Keratinocyte (primary cell): Measurements from ENCODE around the gene UTS2B. TPM values are rescaled to one million over a fixed set of nuclear protein-coding genes. Genes with fewer than 3 reads are reported as not detected.

Source experiments
- DNase-seq: peaks from one replicate; pipeline ENCODE4 v3.0.0-alpha.2; 2011; ENCODE audit warnings: low read depth, missing footprints, low spot score
- FAIRE-seq: peaks from 2 replicates; lab custom pipeline; 2011; peaks lifted over from hg19 to GRCh38; lab: Jason Lieb, UNC
- H2AFZ ChIP-seq: 2 replicates; pipeline ENCODE4 v1.6.0; 2012; ENCODE audit warnings: low read length, control low read depth, inconsistent platforms; ENCODE audit not compliant: control insufficient read depth
- H3K27ac ChIP-seq: 2 replicates; pipeline ENCODE4 v1.5.1; 2011; ENCODE audit warnings: low read length; ENCODE audit not compliant: control insufficient read depth, insufficient read depth
- H3K27me3 ChIP-seq: 3 replicates; pipeline ENCODE4 v1.6.0; 2011; ENCODE audit warnings: low read length; ENCODE audit not compliant: control insufficient read depth, insufficient read depth; ENCODE audit errors: extremely low read depth
- H3K36me3 ChIP-seq, 2 experiments: 2 replicates in 1 of 2; 3 replicates in 1 of 2; pipeline ENCODE4 v1.5.1; 2011; ENCODE audit warnings: low read length in 2 of 2, mild to moderate bottlenecking in 1 of 2; ENCODE audit not compliant: control insufficient read depth in 2 of 2, insufficient read depth in 2 of 2; ENCODE audit errors: extremely low read depth in 1 of 2
- H3K4me1 ChIP-seq: 3 replicates; pipeline ENCODE4 v1.5.1; 2011; ENCODE audit warnings: low read length; ENCODE audit not compliant: control insufficient read depth, insufficient read depth; ENCODE audit errors: extremely low read depth
- H3K4me2 ChIP-seq: 3 replicates; pipeline ENCODE4 v1.6.0; 2011; ENCODE audit warnings: low read depth, low read length; ENCODE audit not compliant: control insufficient read depth, insufficient read depth; ENCODE audit errors: extremely low read depth
- H3K4me3 ChIP-seq, 3 experiments: fragments of 200-600 bp in 1 of 3; sonication (generic) in 1 of 3; 2 replicates in 2 of 3; 3 replicates in 1 of 3; pipeline ENCODE4 v1.5.1; 2011 to 2016; ENCODE audit warnings: low read length in 3 of 3, mild to moderate bottlenecking in 3 of 3, control low read depth in 2 of 3, inconsistent platforms in 1 of 3, low read depth in 1 of 3, mixed read lengths in 1 of 3, mixed run types in 1 of 3, moderate library complexity in 1 of 3; ENCODE audit not compliant: control insufficient read depth in 2 of 3, insufficient read depth in 2 of 3; ENCODE audit errors: extremely low read depth in 1 of 3
- H3K79me2 ChIP-seq: 2 replicates; pipeline ENCODE4 v1.6.0; 2012; ENCODE audit warnings: low read length; ENCODE audit not compliant: control insufficient read depth, insufficient read depth
- H3K9ac ChIP-seq: 3 replicates; pipeline ENCODE4 v1.6.0; 2011; ENCODE audit warnings: low read length; ENCODE audit not compliant: control insufficient read depth, insufficient read depth; ENCODE audit errors: extremely low read depth
- H3K9me1 ChIP-seq: 3 replicates; pipeline ENCODE4 v1.6.0; 2011; ENCODE audit warnings: low read length; ENCODE audit not compliant: control insufficient read depth, insufficient read depth; ENCODE audit errors: extremely low read depth
- H3K9me3 ChIP-seq: 2 replicates; pipeline ENCODE4 v1.5.1; 2012; ENCODE audit warnings: low read depth, low read length; ENCODE audit not compliant: control insufficient read depth
- H4K20me1 ChIP-seq: 3 replicates; pipeline ENCODE4 v1.6.0; 2011; ENCODE audit warnings: low read length; ENCODE audit not compliant: control insufficient read depth, insufficient read depth; ENCODE audit errors: extremely low read depth
- EZH2 ChIP-seq: IDR thresholded peaks from one replicate; pipeline ENCODE4 v1.6.1; 2012; ENCODE audit warnings: inconsistent platforms, mild to moderate bottlenecking, low read length, moderate library complexity
- dilution Hi-C: fragments of 300-500 bp; cut with MboI; formaldehyde crosslinking; loops from one replicate; pipeline ENCODE4 v1.7.0; 2020; ENCODE audit warnings: low sequenced_read_pairs; ENCODE audit not compliant: extremely low pct_ligation_motif_present
- polyA plus RNA-seq, 5 experiments: library from polyadenylated mRNA; depleted of rRNA in 3 of 5; stranded (reverse) in 3 of 5; stranded (forward) in 1 of 5; unstranded in 1 of 5; fragments of >200 nt; gene quantifications; 1 replicate in 1 of 5; 2 replicates in 3 of 5; 3 replicates in 1 of 5; pipeline versions ENCODE4 v1.2.1 to v1.2.3, GENCODE V29; 2011 to 2012; ENCODE audit warnings: missing spikeins in 2 of 5, low read depth in 1 of 5, low replicate concordance in 1 of 5
- TF ChIP-seq, protein P1 (sequence below), 3 experiments: IDR thresholded peaks in 1 of 3; conservative IDR thresholded peaks in 1 of 3; optimal IDR thresholded peaks in 1 of 3; 2 replicates in 2 of 3; 3 replicates in 1 of 3; pipeline versions ENCODE3 to v1.5.1; 2011; ENCODE audit warnings: low read length in 3 of 3, mild to moderate bottlenecking in 3 of 3, moderate library complexity in 2 of 3, control low read depth in 1 of 3, inconsistent platforms in 1 of 3; ENCODE audit not compliant: insufficient read depth in 2 of 3; ENCODE audit errors: extremely low read depth in 1 of 3

UTS2B gene
- polyA plus RNA-seq, 1 donor (not counting 4 experiments of a cell fraction or from before 2014, with no cell fraction given), result not detected

DNA sequence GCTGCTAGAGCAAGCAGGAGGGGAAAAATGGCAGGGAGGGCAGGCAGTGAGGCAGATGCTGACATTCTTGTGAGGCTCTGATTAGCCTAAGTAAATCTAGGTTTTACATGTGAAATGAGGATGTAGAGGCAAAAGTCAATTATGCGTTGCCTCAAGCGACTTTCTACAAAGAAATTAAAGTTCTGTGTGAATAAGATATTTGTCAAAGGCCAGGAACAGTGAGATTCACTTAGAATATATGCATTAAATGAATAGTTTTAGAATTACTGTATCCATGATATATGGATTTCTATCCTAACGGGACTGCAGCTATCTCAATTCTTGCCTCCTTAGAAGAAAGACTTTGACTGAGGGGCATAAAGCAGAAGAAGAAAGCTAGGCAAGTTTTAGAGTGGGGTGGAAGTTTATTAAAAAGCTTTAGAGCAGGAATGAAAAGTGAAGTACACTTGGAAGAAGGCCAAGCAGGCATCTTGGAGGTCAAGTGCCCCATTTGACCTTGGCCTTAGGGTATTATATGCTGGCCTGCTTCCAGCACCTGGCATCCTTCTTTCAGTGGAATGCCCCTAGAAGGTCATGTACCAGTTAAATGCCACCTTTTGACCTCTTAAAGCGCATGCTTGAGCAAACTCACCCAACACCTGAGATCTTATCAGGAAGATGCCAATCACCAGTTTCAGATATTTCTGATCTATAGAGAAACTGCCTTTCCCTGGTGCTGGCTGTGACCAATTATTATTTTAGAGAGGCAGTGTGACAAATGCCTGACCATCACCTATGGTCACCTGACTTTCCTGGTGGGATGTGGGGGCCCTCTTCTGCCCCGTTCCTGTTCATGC lies 93.1 kb downstream of the UTS2B start:
- dilution Hi-C loops, result no loop called here
- no peak for DNase-seq
- no peak for TF ChIP-seq EZH2
- TF ChIP-seq, protein P1, sequence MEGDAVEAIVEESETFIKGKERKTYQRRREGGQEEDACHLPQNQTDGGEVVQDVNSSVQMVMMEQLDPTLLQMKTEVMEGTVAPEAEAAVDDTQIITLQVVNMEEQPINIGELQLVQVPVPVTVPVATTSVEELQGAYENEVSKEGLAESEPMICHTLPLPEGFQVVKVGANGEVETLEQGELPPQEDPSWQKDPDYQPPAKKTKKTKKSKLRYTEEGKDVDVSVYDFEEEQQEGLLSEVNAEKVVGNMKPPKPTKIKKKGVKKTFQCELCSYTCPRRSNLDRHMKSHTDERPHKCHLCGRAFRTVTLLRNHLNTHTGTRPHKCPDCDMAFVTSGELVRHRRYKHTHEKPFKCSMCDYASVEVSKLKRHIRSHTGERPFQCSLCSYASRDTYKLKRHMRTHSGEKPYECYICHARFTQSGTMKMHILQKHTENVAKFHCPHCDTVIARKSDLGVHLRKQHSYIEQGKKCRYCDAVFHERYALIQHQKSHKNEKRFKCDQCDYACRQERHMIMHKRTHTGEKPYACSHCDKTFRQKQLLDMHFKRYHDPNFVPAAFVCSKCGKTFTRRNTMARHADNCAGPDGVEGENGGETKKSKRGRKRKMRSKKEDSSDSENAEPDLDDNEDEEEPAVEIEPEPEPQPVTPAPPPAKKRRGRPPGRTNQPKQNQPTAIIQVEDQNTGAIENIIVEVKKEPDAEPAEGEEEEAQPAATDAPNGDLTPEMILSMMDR (optimal IDR thresholded peaks at IDR 0.05 in 1 of 3, IDR thresholded peaks at IDR 0.05 in 1 of 3, conservative IDR thresholded peaks at IDR 0.05 in 1 of 3; ENCODE audit: extremely low read depth in 1 of 3, insufficient read depth in 2 of 3, low read length in 3 of 3), result no peak
- Histone ChIP-seq H3K4me1 (no peaks in the 10 kb centered on the region), H3K79me2 (no peaks in the 10 kb centered on the region), H4K20me1 (no peaks in the 10 kb centered on the region), H3K36me3 (no peaks in the 10 kb centered on the region), H3K4me2 (no peak overlapping the region), H3K27me3 (no peaks in the 10 kb centered on the region), H2AFZ (no peak overlapping the region), H3K9me1 (no peaks in the 10 kb centered on the region), H3K4me3 (no peak overlapping the region), H3K27ac (no peak overlapping the region), H3K9ac (no peak overlapping the region), H3K9me3 (no peaks in the 10 kb centered on the region)
- FAIRE-seq, result no peak

DNA sequence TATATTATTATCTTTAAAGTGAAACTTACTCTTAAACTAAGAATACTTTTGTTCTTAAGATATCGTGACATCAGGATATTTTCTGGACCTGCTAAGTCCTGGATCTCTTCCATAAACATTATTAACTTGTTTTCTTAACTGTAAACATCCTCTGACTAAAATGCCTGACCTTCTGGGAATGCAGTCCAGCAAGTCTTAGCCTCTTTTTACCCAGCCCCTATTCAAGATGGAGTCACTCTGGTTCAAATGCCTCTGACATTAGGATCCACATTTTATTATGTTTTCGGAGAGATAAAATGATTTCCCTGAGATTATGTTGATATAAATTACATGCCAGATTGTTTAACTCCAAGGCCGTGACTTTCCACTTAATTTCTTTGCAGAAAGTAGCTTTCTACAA lies 93.7 kb downstream of the UTS2B start:
- Histone ChIP-seq H3K9me1 (no peaks in the 10 kb centered on the region), H3K27me3 (no peaks in the 10 kb centered on the region), H3K9ac (no peak overlapping the region), H3K9me3 (no peaks in the 10 kb centered on the region), H3K4me2 (no peak overlapping the region), H3K36me3 (no peaks in the 10 kb centered on the region), H4K20me1 (no peaks in the 10 kb centered on the region), H2AFZ (no peak overlapping the region), H3K79me2 (no peaks in the 10 kb centered on the region), H3K4me3 (no peak overlapping the region), H3K4me1 (no peaks in the 10 kb centered on the region), H3K27ac (no peak overlapping the region)
- TF ChIP-seq EZH2, result no peak
- TF ChIP-seq, protein P1 (optimal IDR thresholded peaks at IDR 0.05 in 1 of 3, IDR thresholded peaks at IDR 0.05 in 1 of 3, conservative IDR thresholded peaks at IDR 0.05 in 1 of 3; ENCODE audit: extremely low read depth in 1 of 3, insufficient read depth in 2 of 3, low read length in 3 of 3), result no peak
- FAIRE-seq, result no peak
- dilution Hi-C loops, result no loop called here
- DNase-seq, result no peak
